GM18507 (cell line): Measurements from ENCODE around the gene UROS.

Experiments
- DNase-seq: peaks from one replicate; pipeline ENCODE4 v3.0.0; 2011; ENCODE audit warnings: low read depth; ENCODE audit not compliant: insufficient read length; ENCODE audit errors: extremely low spot score
- FAIRE-seq: peaks from 2 replicates; lab custom pipeline; 2011; peaks lifted over from hg19 to GRCh38; lab: Jason Lieb, UNC

UROS gene

GRCh38 chr10:125795637-125796190 is 27.3 kb downstream of the UROS start:
- DNase-seq (no peak), FAIRE-seq (no peak)

GRCh38 chr10:125795128-125795527 is 27.9 kb downstream of the UROS start:
- FAIRE-seq (no peak), DNase-seq (no peak)

GRCh38 chr10:125792342-125793300 is 30.4 kb downstream of the UROS start:
- no peak for DNase-seq

DNA sequence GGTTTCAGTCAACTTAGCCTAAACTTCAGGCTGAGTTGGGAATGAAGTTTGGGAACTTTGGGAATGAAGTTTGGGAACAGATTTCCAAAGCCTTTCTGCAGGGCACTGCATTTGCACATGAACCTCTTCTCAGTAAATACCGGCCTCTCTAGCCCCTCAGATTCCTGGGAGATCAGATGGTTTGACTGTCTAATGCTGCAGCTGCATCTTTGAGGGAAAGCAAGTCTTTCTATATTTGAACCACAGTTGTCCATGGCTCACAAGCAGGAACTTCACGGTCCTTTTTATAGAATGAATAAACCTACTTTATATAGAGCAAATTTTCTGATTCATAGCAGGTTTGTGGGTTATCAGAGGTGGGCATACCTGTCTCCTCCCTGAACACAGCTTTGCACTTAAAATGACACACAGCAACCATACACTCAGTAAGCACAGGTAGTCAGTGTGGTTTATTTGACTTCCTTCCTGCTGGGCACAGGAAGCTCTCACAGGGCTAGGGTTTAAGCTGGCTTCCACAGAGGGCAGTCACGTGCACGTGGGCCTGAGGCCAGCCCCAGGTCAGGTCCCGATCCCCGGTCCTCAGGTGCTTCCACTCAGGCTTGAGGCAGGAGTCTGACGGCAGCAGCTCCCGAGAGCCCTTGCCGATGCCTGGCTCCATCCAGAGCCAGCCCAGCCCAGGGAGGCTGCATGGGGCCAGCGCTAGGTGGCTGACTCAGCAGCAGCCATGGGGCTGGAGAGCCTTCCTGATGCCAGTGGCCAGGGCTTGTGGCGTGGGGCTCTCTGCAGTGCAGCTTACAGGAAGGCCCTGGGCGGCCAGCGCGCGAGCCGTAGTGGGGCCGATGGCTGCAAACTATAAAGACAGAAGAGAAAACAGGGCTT is 34.7 kb downstream of the UROS start:
- FAIRE-seq (no peak), DNase-seq (no peak)

More at GRCh38 chr10:125792342-125793300, 30.4 kb downstream of the UROS start:
- no peak for FAIRE-seq

- DNase-seq: no peak
- FAIRE-seq: no peak
These were observed 37.3 kb downstream of the UROS start for GRCh38 chr10:125785791-125786190.

GRCh38 chr10:125783957-125784356 is 39.1 kb downstream of the UROS start:
- DNase-seq: no peak
- FAIRE-seq: peak; percentile 93

DNA sequence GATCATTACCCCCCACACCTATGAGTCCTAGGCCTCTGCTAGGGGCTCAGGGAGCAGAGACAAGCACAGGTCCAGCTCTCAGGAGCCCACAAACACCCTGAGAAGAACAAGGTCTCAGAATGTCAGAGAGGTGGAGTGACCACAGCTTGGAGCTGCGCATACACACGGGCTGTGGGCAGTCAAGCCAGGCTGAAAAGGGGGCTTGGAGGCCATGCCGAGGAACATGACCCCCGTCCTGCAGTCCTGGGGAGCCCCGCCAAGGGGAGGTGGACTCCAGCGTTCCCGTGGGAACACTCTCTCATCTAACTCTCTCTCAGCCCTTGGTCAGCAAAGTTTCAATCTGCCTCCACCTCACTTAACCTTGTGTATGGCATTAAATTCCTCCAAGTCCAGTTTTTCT is 39.6 kb downstream of the UROS start:
- DNase-seq (no peak), FAIRE-seq (no peak)

- FAIRE-seq (no peak), DNase-seq (no peak)
These were observed 40.4 kb downstream of the UROS start for GRCh38 chr10:125782616-125783015.

GRCh38 chr10:125782054-125782453 is 41.0 kb downstream of the UROS start:
- DNase-seq (no peak), FAIRE-seq (no peak)

- FAIRE-seq (no peak), DNase-seq (no peak)
These were observed 41.7 kb downstream of the UROS start for GRCh38 chr10:125781374-125781773.

GRCh38 chr10:125779403-125780327 is 43.4 kb downstream of the UROS start:
- no peak for FAIRE-seq
- no peak for DNase-seq

DNA sequence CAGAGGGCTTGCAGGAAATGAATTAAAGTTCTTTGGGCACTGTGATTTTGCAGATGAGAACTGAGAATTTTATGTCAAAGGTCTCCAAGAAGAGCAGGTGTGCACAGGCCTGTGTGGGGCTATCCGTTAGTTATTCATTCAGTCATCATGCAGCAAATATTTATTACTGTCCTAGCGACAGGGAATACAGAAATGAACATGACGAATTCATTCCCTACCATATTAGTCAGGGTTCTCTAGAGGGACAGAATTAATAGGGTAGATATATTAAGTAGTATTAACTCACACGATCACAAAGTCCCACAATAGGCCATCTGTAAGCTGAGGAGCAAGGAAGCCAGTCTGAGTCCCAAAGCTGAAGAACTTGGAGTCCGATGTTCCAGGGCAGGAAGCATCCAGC is 44.5 kb downstream of the UROS start:
- FAIRE-seq: no peak
- DNase-seq: no peak

- DNase-seq (no peak), FAIRE-seq (no peak)
These were observed 45.3 kb downstream of the UROS start for GRCh38 chr10:125777806-125778205.

GRCh38 chr10:125775491-125776106 is 47.5 kb downstream of the UROS start, which contains the start of gene MMP21:
Gene MMP21, minus strand, starts transcription at chr10:125775821. Its CDS starts 0 bp downstream, at chr10:125775821.
- FAIRE-seq: no peak

GRCh38 chr10:125774581-125775191 is 48.4 kb downstream of the UROS start:
- DNase-seq: no peak
- FAIRE-seq: no peak

More at GRCh38 chr10:125775491-125776106, 47.5 kb downstream of the UROS start, which contains the start of gene MMP21:
- DNase-seq: no peak

GRCh38 chr10:125773687-125774543 is 49.1 kb downstream of the UROS start:
- FAIRE-seq (no peak), DNase-seq (no peak)

DNA sequence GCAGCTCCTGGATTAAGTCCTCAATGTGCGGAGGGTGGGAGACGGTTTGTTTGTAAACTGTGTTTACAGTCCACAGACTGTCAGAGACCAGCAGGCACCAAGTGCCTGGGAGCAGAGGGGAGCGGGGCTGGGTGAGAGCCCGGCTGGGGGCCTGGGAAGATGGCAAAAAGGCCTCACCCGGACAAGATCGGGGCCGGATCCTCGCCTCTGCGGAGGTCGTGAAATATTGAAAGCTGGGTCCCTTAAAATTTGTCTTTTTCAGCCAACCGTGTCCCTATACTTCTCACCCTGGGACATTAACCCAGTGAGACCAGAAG is 50.2 kb downstream of the UROS start:
- FAIRE-seq: no peak

More for the DNA sequence above, 50.2 kb downstream of the UROS start:
- no peak for DNase-seq
